IMR-90 (cell line): ENCODE results near the gene ATXN7L3. TPM values are rescaled to one million over a fixed set of nuclear protein-coding genes. Genes with fewer than 3 reads are reported as not detected.

Experiments
- ATAC-seq: fragments of 200-7000 bp; cut with Tn5 transposase; 2 replicates; pipeline ENCODE4 v1.9.1; 2020; ENCODE audit warnings: low read depth, mild to moderate bottlenecking, moderate library complexity
- BruUV-seq: library from RNA; stranded (reverse); fragments of 400-500 nt; replicated peaks from 2 replicates; lab custom pipeline; 2021; lab: Mats Ljungman, UMichigan
- CTCF ChIA-PET: fragments of 300-600 bp; formaldehyde crosslinking; extraction: SDS; loops from one replicate; lab custom pipeline; 2021; ENCODE audit warnings: antibody characterized with exemption; lab: Yijun Ruan, JAX
- POLR2A ChIA-PET: fragments of 300-600 bp; sonication (Branson Sonifier 250); formaldehyde crosslinking; loops from one replicate; lab custom pipeline; 2022; ENCODE audit warnings: antibody characterized with exemption; ENCODE audit not compliant: unreplicated experiment; lab: Charles Lee
- DNase-seq: peaks from one replicate; pipeline ENCODE4 v3.0.0; 2013
- H2AFZ ChIP-seq: replicated peaks from 2 replicates; pipeline ENCODE3; 2013; ENCODE audit warnings: low read length, mild to moderate bottlenecking; ENCODE audit not compliant: poor library complexity
- H2AK5ac ChIP-seq: 2 replicates; pipeline ENCODE4 v1.6.1; 2013; ENCODE audit warnings: low read depth, low read length, inconsistent platforms
- H2AK9ac ChIP-seq: replicated peaks from 2 replicates; pipeline ENCODE3; 2013; ENCODE audit warnings: mild to moderate bottlenecking, low read depth, low read length, moderate library complexity; ENCODE audit not compliant: poor library complexity
- H2BK120ac ChIP-seq: 2 replicates; pipeline ENCODE4 v1.6.1; 2013; ENCODE audit warnings: low read depth, low read length, inconsistent platforms
- H2BK15ac ChIP-seq: 3 replicates; pipeline ENCODE4 v1.6.1; 2013; ENCODE audit warnings: low read depth, low read length, inconsistent platforms
- H2BK20ac ChIP-seq: 2 replicates; pipeline ENCODE4 v1.6.1; 2013; ENCODE audit warnings: low read depth, mild to moderate bottlenecking, inconsistent platforms, low read length, moderate library complexity
- H2BK5ac ChIP-seq: 2 replicates; pipeline ENCODE4 v1.6.1; 2013; ENCODE audit warnings: mild to moderate bottlenecking, low read depth, low read length, inconsistent platforms; ENCODE audit not compliant: poor library complexity, severe bottlenecking
- H3K14ac ChIP-seq: replicated peaks from 2 replicates; pipeline ENCODE4 v1.6.1; 2013; ENCODE audit warnings: low read depth, low read length, inconsistent platforms
- H3K18ac ChIP-seq: 2 replicates; pipeline ENCODE4 v1.6.1; 2013; ENCODE audit warnings: low read depth, low read length, control low read depth
- H3K23ac ChIP-seq: 2 replicates; pipeline ENCODE4 v1.6.1; 2013; ENCODE audit warnings: low read depth, low read length, inconsistent platforms
- H3K27ac ChIP-seq: 2 replicates; pipeline ENCODE4 v1.5.1; 2013; ENCODE audit warnings: mild to moderate bottlenecking, control low read depth, low read length; ENCODE audit not compliant: insufficient read depth
- H3K27me3 ChIP-seq: 2 replicates; pipeline ENCODE4 v1.6.1; 2013; ENCODE audit warnings: low read length; ENCODE audit not compliant: control insufficient read depth, insufficient read depth
- H3K36me3 ChIP-seq: 2 replicates; pipeline ENCODE4 v1.6.1; 2013; ENCODE audit warnings: low read length, mixed read lengths; ENCODE audit not compliant: control insufficient read depth, insufficient read depth
- H3K4ac ChIP-seq: 2 replicates; pipeline ENCODE4 v1.6.1; 2013; ENCODE audit warnings: low read depth, low read length, inconsistent platforms
- H3K4me1 ChIP-seq: 2 replicates; pipeline ENCODE4 v1.6.1; 2013; ENCODE audit warnings: low read length, mixed read lengths; ENCODE audit not compliant: control insufficient read depth, insufficient read depth
- H3K4me2 ChIP-seq: 2 replicates; pipeline ENCODE4 v1.6.1; 2013; ENCODE audit warnings: low read depth, mild to moderate bottlenecking, control low read depth, low read length, moderate library complexity
- H3K4me3 ChIP-seq: 2 replicates; pipeline ENCODE4 v1.5.1; 2013; ENCODE audit warnings: low read depth, mild to moderate bottlenecking, control low read depth, low read length, moderate library complexity; ENCODE audit not compliant: insufficient read depth
- H3K56ac ChIP-seq: 2 replicates; pipeline ENCODE4 v1.6.1; 2013; ENCODE audit warnings: low read length, inconsistent platforms; ENCODE audit not compliant: insufficient read depth; ENCODE audit errors: extremely low read depth
- H3K79me1 ChIP-seq, 2 experiments: 2 replicates each; pipeline ENCODE4 v1.6.1; 2013; ENCODE audit warnings: low read length in 2 of 2, inconsistent platforms in 1 of 2, low read depth in 1 of 2
- H3K9ac ChIP-seq: 2 replicates; pipeline ENCODE4 v1.6.1; 2013; ENCODE audit warnings: low read depth, low read length, control low read depth
- H3K9me1 ChIP-seq: 2 replicates; pipeline ENCODE4 v1.6.1; 2013; ENCODE audit warnings: low read length, inconsistent platforms; ENCODE audit not compliant: insufficient read depth
- H3K9me3 ChIP-seq: 2 replicates; pipeline ENCODE4 v1.6.1; 2013; ENCODE audit warnings: low read length; ENCODE audit not compliant: control insufficient read depth, insufficient read depth
- H4K20me1 ChIP-seq: 2 replicates; pipeline ENCODE4 v1.6.1; 2013; ENCODE audit warnings: low read length, inconsistent platforms; ENCODE audit not compliant: insufficient read depth
- H4K5ac ChIP-seq: 2 replicates; pipeline ENCODE4 v1.6.1; 2013; ENCODE audit warnings: mild to moderate bottlenecking, low read depth, low read length, control low read depth
- H4K8ac ChIP-seq, 2 experiments: 2 replicates each; pipeline ENCODE4 v1.6.1; 2013; ENCODE audit warnings: low read depth in 2 of 2, low read length in 2 of 2, control low read depth in 1 of 2, inconsistent platforms in 1 of 2
- H4K91ac ChIP-seq: 2 replicates; pipeline ENCODE4 v1.6.1; 2013; ENCODE audit warnings: low read depth, low read length, inconsistent platforms; ENCODE audit not compliant: insufficient read depth
- BHLHE40 ChIP-seq: fragments of 150-350 bp; IDR thresholded peaks from 2 replicates; pipeline ENCODE4 v1.6.1; 2016; ENCODE audit warnings: mild to moderate bottlenecking, low read depth, low read length
- CEBPB ChIP-seq: IDR thresholded peaks from 2 replicates; pipeline ENCODE4 v1.6.1; 2012; ENCODE audit warnings: low read depth, low read length, improper control_type of control experiment
- CHD1 ChIP-seq: IDR thresholded peaks from 2 replicates; pipeline ENCODE4 v1.6.1; 2012; ENCODE audit warnings: low read depth, low read length, improper control_type of control experiment
- ELK1 ChIP-seq: fragments of 150-350 bp; IDR thresholded peaks from 2 replicates; pipeline ENCODE4 v1.6.1; 2016; ENCODE audit warnings: low read depth, mild to moderate bottlenecking, low read length, moderate library complexity, borderline replicate concordance
- FOS ChIP-seq: fragments of 150-350 bp; IDR thresholded peaks from 2 replicates; pipeline ENCODE4 v1.6.1; 2016; ENCODE audit warnings: low read depth, low read length
- MAFK ChIP-seq: IDR thresholded peaks from 2 replicates; pipeline ENCODE4 v1.6.1; 2012; ENCODE audit warnings: low read depth, low read length, improper control_type of control experiment
- MXI1 ChIP-seq: IDR thresholded peaks from 2 replicates; pipeline ENCODE4 v1.6.1; 2012; ENCODE audit warnings: low read depth, mild to moderate bottlenecking, low read length, moderate library complexity, borderline replicate concordance
- NFE2L2 ChIP-seq: fragments of 150-350 bp; IDR thresholded peaks from 2 replicates; pipeline ENCODE4 v1.6.1; 2016; ENCODE audit warnings: low read depth, mild to moderate bottlenecking, low read length
- POLR2A ChIP-seq: IDR thresholded peaks from 2 replicates; pipeline ENCODE4 v1.6.1; 2012; ENCODE audit warnings: mild to moderate bottlenecking, low read depth, low read length
- RCOR1 ChIP-seq: IDR thresholded peaks from 2 replicates; pipeline ENCODE4 v1.6.1; 2012; ENCODE audit warnings: mild to moderate bottlenecking, low read length, improper control_type of control experiment; ENCODE audit not compliant: insufficient replicate concordance
- RFX5 ChIP-seq: IDR thresholded peaks from 2 replicates; pipeline ENCODE4 v1.8.0; 2012; ENCODE audit warnings: low read depth, mild to moderate bottlenecking, low read length, moderate library complexity
- WGBS, 2 experiments: methylation state at CpG; one replicate each; pipeline versions ENCODE4 v1.1.5 to v1.1.7; 2013; ENCODE audit warnings: missing lambda C conversion rate in 2 of 2; ENCODE audit not compliant: insufficient read length in 1 of 2; ENCODE audit errors: extremely low coverage in 2 of 2; 5-methylcytosine and 5-hydroxymethylcytosine counted together
- dilution Hi-C: fragments of 300-500 bp; cut with HindIII; formaldehyde crosslinking; loops from one replicate; pipeline ENCODE4 v1.14.3; 2018; ENCODE audit warnings: low sequenced_read_pairs; ENCODE audit not compliant: unreplicated experiment
- in situ Hi-C: fragments of 300-500 bp; cut with MboI; formaldehyde crosslinking; loops from 3 replicates; pipeline ENCODE4 v1.14.3; 2019; ENCODE audit warnings: low sequenced_read_pairs, inconsistent platforms, mixed read lengths
- intact Hi-C: fragments of 100-400 bp; cut with micrococcal nuclease; formaldehyde crosslinking; loops from 2 replicates; pipeline ENCODE4 v1.10.0; 2022
- polyA plus RNA-seq, 3 experiments: library from polyadenylated mRNA; depleted of rRNA; stranded (reverse); fragments of >200 nt; gene quantifications; 2 replicates each; pipeline ENCODE4 v1.2.3, GENCODE V29; 2012; ENCODE audit warnings: low replicate concordance in 1 of 3
- total RNA-seq: library from RNA; depleted of rRNA; stranded (reverse); fragments of >200 nt; gene quantifications from 2 replicates; pipeline ENCODE4 v1.2.3, GENCODE V29; 2012
- TF ChIP-seq, protein P1 (sequence below): conservative IDR thresholded peaks from 2 replicates; pipeline ENCODE4 v1.5.1; 2012; ENCODE audit warnings: mild to moderate bottlenecking, low read depth, low read length, improper control_type of control experiment
- TF ChIP-seq, protein P2 (sequence below): fragments of 150-350 bp; IDR thresholded peaks from 2 replicates; pipeline ENCODE4 v1.6.1; 2017; ENCODE audit warnings: mild to moderate bottlenecking, antibody characterized with exemption, low read length, low read depth

The ATXN7L3 gene
- total and polyA plus RNA-seq, 2 of the 4 experiments (the other 2 are of a cell fraction), result 17.2 to 40.9 TPM

DNA sequence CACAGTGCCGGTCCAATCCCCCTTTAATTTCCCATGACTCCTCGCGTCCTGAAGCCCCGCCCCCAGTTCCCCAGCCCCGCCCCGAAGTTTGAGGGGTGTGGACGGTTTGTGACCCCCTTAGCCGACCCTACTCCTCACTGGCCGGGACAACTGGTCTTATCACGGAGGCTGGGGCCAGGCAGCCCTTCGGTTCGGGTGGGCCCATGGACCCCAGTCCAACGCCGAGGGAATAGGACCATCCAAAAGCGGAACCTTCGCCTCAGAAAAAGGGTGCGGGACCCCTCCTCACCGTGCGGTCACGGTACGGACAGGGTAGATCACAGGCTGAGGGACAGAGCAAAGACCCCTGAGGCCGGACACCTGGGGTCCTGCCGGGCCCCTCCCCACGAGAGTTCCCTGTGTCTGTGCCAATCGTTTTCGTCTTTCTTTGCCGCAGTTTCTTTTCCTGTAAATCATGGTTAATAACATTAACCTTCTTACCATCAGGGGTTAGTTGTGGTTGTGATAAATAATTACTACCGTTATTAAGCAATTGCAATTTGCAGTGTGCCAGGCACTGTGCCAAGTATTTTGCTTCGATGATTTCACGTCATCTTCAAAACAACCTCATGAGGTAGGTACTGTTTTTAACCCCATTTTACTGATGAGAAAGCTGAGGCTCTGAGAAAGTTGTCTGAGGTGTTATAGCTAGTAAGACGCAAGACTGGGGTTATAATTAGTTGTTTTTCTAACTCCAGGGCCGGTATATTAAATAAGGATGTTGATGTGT, 12.4 kb downstream of the ATXN7L3 start:
- intact Hi-C loops (no loop called here), in situ Hi-C loops (no loop called here)
- H2AK9ac ChIP-seq, result peak overlapping the region; percentile 97

More for the DNA sequence above, 12.4 kb downstream of the ATXN7L3 start:
- Histone ChIP-seq H3K79me1 (peaks cover 30 to 67% of the 10 kb centered on the region in 2 experiments), H3K14ac (peak overlapping the region; percentile 100), H3K9me3 (no peaks in the 10 kb centered on the region), H3K27ac (peak overlapping the region; percentile 96), H2AK5ac (peak overlapping the region; percentile 89), H3K9ac (peak overlapping the region; percentile 98), H2BK15ac (peak overlapping the region; percentile 98; the same call in 2 of the 3 replicates), H2BK20ac (peak overlapping the region; percentile 97), H2AFZ (peak overlapping the region; percentile 91), H3K4ac (peak overlapping the region; percentile 99), H3K9me1 (0 out of 2 replicates have a peak, but pooled peaks cover 4% of the 10 kb centered on the region), H3K27me3 (no peaks in the 10 kb centered on the region), H3K4me2 (peak overlapping the region; percentile 91), H3K4me3 (peak overlapping the region; percentile 67), H4K20me1 (peaks cover 7% of the 10 kb centered on the region), H2BK5ac (peak overlapping the region; percentile 97), H4K5ac (peak overlapping the region; percentile 98), H2BK120ac (peak overlapping the region; percentile 99), H3K18ac (peak overlapping the region; percentile 98), H3K36me3 (peaks cover 27% of the 10 kb centered on the region), H3K4me1 (peaks cover 2% of the 10 kb centered on the region; the same call in 1 of the 2 replicates), H4K8ac (peak overlapping the region; percentile 97 to 100), H3K56ac (peak overlapping the region; percentile 100), H3K23ac (peak overlapping the region; percentile 99), H4K91ac (peak overlapping the region; percentile 100)
- TF ChIP-seq CHD1 (no peak), MAFK (no peak), FOS (no peak), NFE2L2 (no peak), CEBPB (peak; percentile 51; the same call in 1 of the 2 replicates), RCOR1 (no peak), BHLHE40 (0 out of 2 replicates have a peak, but pooled peaks have one; percentile 6), ELK1 (no peak), POLR2A (peak; percentile 60), MXI1 (no peak), RFX5 (no peak)
- TF ChIP-seq, protein P1, sequence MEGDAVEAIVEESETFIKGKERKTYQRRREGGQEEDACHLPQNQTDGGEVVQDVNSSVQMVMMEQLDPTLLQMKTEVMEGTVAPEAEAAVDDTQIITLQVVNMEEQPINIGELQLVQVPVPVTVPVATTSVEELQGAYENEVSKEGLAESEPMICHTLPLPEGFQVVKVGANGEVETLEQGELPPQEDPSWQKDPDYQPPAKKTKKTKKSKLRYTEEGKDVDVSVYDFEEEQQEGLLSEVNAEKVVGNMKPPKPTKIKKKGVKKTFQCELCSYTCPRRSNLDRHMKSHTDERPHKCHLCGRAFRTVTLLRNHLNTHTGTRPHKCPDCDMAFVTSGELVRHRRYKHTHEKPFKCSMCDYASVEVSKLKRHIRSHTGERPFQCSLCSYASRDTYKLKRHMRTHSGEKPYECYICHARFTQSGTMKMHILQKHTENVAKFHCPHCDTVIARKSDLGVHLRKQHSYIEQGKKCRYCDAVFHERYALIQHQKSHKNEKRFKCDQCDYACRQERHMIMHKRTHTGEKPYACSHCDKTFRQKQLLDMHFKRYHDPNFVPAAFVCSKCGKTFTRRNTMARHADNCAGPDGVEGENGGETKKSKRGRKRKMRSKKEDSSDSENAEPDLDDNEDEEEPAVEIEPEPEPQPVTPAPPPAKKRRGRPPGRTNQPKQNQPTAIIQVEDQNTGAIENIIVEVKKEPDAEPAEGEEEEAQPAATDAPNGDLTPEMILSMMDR, result no peak
- TF ChIP-seq, protein P2, sequence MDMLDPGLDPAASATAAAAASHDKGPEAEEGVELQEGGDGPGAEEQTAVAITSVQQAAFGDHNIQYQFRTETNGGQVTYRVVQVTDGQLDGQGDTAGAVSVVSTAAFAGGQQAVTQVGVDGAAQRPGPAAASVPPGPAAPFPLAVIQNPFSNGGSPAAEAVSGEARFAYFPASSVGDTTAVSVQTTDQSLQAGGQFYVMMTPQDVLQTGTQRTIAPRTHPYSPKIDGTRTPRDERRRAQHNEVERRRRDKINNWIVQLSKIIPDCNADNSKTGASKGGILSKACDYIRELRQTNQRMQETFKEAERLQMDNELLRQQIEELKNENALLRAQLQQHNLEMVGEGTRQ, result no peak
- CTCF ChIA-PET, result no interaction called here
- dilution Hi-C loops, result no loop called here
- BruUV-seq, result TSS peak; percentile 57
- 0% methylated on average over 10 of the region's 32 CpGs; no CpG with 5 or more reads in 1 of the 2 experiments for WGBS, 2 experiments
- POLR2A ChIA-PET, result interaction anchor here (0.5 to 1.0 kb wide), 3 partner anchors 11 to 19 kb away, joined by 3 to 4 read pairs (median 4); no protein-coding TSS in a partner anchor
- peak; percentile 75 for ATAC-seq
- peak; percentile 46 for DNase-seq
